ENCODE data around the gene SAMD14. TPM values are rescaled to one million over a fixed set of nuclear protein-coding genes. Genes with fewer than 3 reads are reported as not detected.

SAMD14 gene
- total RNA-seq, 2 experiments from 2014 or later, result 0.59 TPM; not detected in 1

DNA sequence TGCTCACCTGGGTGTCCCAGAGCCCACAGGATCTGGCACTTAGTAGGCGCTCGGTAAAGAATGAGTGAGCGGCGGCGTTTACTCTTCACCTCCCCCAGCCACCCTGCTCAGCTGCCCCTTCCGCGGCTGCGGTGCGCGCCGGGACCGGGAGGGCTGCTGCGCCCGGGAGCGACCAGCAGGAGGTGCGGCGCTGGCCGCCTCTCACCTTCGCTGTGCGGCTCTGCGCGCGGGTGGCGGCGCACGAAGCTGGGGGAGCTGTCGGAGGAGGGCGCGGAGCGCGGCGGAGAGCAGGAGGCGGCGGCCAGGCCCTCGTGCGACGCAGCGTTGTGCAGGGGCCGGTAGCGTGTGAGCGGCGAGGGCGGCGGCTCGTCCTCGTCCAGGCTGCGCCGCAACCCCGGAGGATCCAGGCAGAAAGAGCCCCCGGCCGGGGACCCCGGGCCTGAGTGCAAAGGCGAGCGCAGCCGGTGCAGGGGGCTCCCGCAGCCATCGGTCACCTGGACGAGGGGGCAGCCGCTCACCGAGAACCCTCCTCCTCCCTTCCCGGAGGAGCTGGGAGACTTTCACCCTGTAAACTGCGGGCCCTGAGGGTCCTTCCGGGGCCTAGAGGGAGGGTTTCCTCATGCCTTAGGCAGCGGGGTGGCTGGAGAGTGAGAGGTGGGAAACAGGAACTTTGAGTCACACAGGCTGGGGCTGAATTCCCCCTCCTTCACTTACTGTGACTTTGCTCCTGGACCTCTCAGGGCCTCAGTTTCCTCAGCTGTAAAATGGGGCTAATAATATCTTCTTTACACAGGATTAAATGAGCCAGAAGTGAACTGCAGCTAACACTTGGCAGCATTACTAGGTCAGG, 12.5 kb downstream of the SAMD14 start:
- Histone ChIP-seq H3K4me1 (ENCODE audit: insufficient read depth, low read length, poor library complexity, severe bottlenecking) (no peaks in the 10 kb centered on the region), H3K4me2 (ENCODE audit: low read length) (0 out of 2 replicates have a peak overlapping the region, but pooled peaks have one; percentile 3), H2AFZ (ENCODE audit: low read length) (no peak overlapping the region), H3K27ac (ENCODE audit: low read depth, low read length, poor library complexity, severe bottlenecking) (no peak overlapping the region), H3K36me3 (ENCODE audit: insufficient read depth, low read length) (no peaks in the 10 kb centered on the region), H3K4me3 (ENCODE audit: low read depth, low read length, poor library complexity, severe bottlenecking) (no peak overlapping the region), H3K9me2 (ENCODE audit: insufficient read depth, low read length) (no peaks in the 10 kb centered on the region), H3K9me3 (ENCODE audit: low read length) (no peaks in the 10 kb centered on the region), H3K79me2 (ENCODE audit: insufficient read depth, low read depth, low read length) (no peaks in the 10 kb centered on the region), H4K20me1 (ENCODE audit: insufficient read depth, low read length) (no peaks in the 10 kb centered on the region)
- TF ChIP-seq, protein P1, sequence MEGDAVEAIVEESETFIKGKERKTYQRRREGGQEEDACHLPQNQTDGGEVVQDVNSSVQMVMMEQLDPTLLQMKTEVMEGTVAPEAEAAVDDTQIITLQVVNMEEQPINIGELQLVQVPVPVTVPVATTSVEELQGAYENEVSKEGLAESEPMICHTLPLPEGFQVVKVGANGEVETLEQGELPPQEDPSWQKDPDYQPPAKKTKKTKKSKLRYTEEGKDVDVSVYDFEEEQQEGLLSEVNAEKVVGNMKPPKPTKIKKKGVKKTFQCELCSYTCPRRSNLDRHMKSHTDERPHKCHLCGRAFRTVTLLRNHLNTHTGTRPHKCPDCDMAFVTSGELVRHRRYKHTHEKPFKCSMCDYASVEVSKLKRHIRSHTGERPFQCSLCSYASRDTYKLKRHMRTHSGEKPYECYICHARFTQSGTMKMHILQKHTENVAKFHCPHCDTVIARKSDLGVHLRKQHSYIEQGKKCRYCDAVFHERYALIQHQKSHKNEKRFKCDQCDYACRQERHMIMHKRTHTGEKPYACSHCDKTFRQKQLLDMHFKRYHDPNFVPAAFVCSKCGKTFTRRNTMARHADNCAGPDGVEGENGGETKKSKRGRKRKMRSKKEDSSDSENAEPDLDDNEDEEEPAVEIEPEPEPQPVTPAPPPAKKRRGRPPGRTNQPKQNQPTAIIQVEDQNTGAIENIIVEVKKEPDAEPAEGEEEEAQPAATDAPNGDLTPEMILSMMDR (conservative IDR thresholded peaks at IDR 0.05; ENCODE audit: low read length), result peak; percentile 57
- no peak for TF ChIP-seq EZH2phosphoT487 (IDR thresholded peaks at IDR 0.05; ENCODE audit: borderline replicate concordance, low read depth, low read length)
- ChIA-PET POLR2A (no interaction called here), CTCF (ENCODE audit: unreplicated experiment) (no interaction called here)
- peak; percentile 38 for DNase-seq (ENCODE audit: low spot score)
- BruUV-seq (replicated peaks), result no TSS peak
- intact Hi-C loops (cut with micrococcal nuclease; ENCODE audit: unreplicated experiment), result no loop called here

DNA sequence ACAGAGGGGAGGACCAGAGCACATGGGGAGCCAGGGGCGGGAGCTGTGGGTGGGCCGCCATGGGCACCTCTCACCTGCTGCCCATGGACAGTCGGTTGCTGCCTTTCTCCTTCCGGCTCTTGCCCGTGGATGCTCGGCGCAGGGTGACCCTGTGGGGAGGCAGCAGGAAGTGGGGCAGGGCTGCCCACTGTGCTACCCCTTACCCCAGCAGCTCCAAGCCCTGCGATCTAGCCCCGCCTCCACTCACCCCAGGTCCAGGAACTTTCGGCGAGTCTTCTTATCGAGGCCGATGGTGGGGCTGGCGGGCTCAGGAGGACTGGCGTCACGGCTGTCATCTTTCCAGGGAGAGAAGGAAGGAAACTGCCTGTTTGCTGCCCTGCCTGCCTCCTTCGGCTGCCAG, 14.2 kb downstream of the SAMD14 start:
- POLR2A ChIA-PET, result no interaction called here
- no peaks in the 10 kb centered on the region for H3K9me3 ChIP-seq (ENCODE audit: low read length)
- no peaks in the 10 kb centered on the region for H3K36me3 ChIP-seq (ENCODE audit: insufficient read depth, low read length)
- H3K79me2 ChIP-seq (ENCODE audit: insufficient read depth, low read depth, low read length), result no peaks in the 10 kb centered on the region
- H3K27ac ChIP-seq (ENCODE audit: low read depth, low read length, poor library complexity, severe bottlenecking), result no peak overlapping the region
- DNase-seq (ENCODE audit: low spot score), result no peak
- no TSS peak for BruUV-seq (replicated peaks)
- TF ChIP-seq, protein P1 (conservative IDR thresholded peaks at IDR 0.05; ENCODE audit: low read length), result no peak
- no peak for TF ChIP-seq EZH2phosphoT487 (IDR thresholded peaks at IDR 0.05; ENCODE audit: borderline replicate concordance, low read depth, low read length)
- no peak overlapping the region for H3K4me2 ChIP-seq (ENCODE audit: low read length)
- H3K4me1 ChIP-seq (ENCODE audit: insufficient read depth, low read length, poor library complexity, severe bottlenecking), result no peaks in the 10 kb centered on the region
- H4K20me1 ChIP-seq (ENCODE audit: insufficient read depth, low read length), result no peaks in the 10 kb centered on the region
- CTCF ChIA-PET (ENCODE audit: unreplicated experiment), result no interaction called here
- H3K4me3 ChIP-seq (ENCODE audit: low read depth, low read length, poor library complexity, severe bottlenecking), result no peak overlapping the region
- H3K9me2 ChIP-seq (ENCODE audit: insufficient read depth, low read length), result no peaks in the 10 kb centered on the region
- intact Hi-C loops (cut with micrococcal nuclease; ENCODE audit: unreplicated experiment), result loop anchor here (1.0 kb wide), 1 partner anchor 46 kb away; no protein-coding TSS in a partner anchor
- H2AFZ ChIP-seq (ENCODE audit: low read length), result no peak overlapping the region

DNA sequence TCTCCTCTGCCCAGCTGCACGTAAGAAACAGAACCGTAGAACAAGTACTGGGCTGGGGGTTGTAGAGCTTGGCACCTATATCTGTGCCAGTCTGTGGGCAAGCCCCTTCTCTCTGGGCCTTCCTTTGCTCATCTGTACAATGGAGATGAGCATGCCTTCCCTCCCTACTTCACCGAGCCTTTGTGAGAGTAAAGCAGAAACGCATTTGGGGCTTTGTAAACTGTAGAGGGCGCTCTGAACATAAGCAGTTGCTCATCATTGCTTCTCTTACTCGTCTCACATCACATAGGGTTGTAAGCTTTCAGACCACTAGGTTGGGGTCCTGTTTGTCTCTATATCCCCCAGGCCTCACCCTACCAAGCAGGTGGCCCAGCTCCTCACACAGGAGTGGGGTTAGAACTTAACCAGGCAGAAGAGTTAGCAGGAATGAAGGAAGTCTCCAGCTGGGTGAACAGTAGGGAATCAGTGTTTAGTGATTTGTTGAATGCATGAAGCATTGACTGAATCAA, 15.1 kb downstream of the SAMD14 start:
- no peak overlapping the region for H3K4me2 ChIP-seq (ENCODE audit: low read length)
- no peak for TF ChIP-seq EZH2phosphoT487 (IDR thresholded peaks at IDR 0.05; ENCODE audit: borderline replicate concordance, low read depth, low read length)
- TF ChIP-seq, protein P1 (conservative IDR thresholded peaks at IDR 0.05; ENCODE audit: low read length), result peak; percentile 89
- H3K9me2 ChIP-seq (ENCODE audit: insufficient read depth, low read length), result no peaks in the 10 kb centered on the region
- no peaks in the 10 kb centered on the region for H3K36me3 ChIP-seq (ENCODE audit: insufficient read depth, low read length)
- POLR2A ChIA-PET, result interaction anchor here (0.5 kb wide), 1 partner anchor 26 kb away, joined by 3 read pairs; no protein-coding TSS in a partner anchor
- peak; percentile 80 for DNase-seq (ENCODE audit: low spot score)
- no peak overlapping the region for H3K27ac ChIP-seq (ENCODE audit: low read depth, low read length, poor library complexity, severe bottlenecking)
- intact Hi-C loops (cut with micrococcal nuclease; ENCODE audit: unreplicated experiment), result loop anchor here (1.0 kb wide), 1 partner anchor 46 kb away; no protein-coding TSS in a partner anchor
- no peak overlapping the region for H2AFZ ChIP-seq (ENCODE audit: low read length)
- no peaks in the 10 kb centered on the region for H4K20me1 ChIP-seq (ENCODE audit: insufficient read depth, low read length)
- CTCF ChIA-PET (ENCODE audit: unreplicated experiment), result no interaction called here
- H3K4me1 ChIP-seq (ENCODE audit: insufficient read depth, low read length, poor library complexity, severe bottlenecking), result no peaks in the 10 kb centered on the region
- H3K79me2 ChIP-seq (ENCODE audit: insufficient read depth, low read depth, low read length), result no peaks in the 10 kb centered on the region
- no TSS peak for BruUV-seq (replicated peaks)
- no peak overlapping the region for H3K4me3 ChIP-seq (ENCODE audit: low read depth, low read length, poor library complexity, severe bottlenecking)
- H3K9me3 ChIP-seq (ENCODE audit: low read length), result no peaks in the 10 kb centered on the region

Measured in OCI-LY7 (cell line).